Neutrophil (primary cell): ENCODE results near the gene IL12B.

Experiments
- H3K27ac ChIP-seq: fragments of 200-600 bp; sonication (generic); 2 replicates; pipeline ENCODE4 v1.5.1; 2016; ENCODE audit warnings: mild to moderate bottlenecking, moderate library complexity
- H3K27me3 ChIP-seq: fragments of 200-600 bp; sonication (generic); 2 replicates; pipeline ENCODE4 v1.6.0; 2016; ENCODE audit warnings: mild to moderate bottlenecking
- H3K36me3 ChIP-seq: fragments of 200-600 bp; sonication (generic); 2 replicates; pipeline ENCODE4 v1.5.1; 2017
- H3K4me1 ChIP-seq, 2 experiments: fragments of 200-600 bp in 1 of 2; sonication (generic) in 1 of 2; 1 replicate in 1 of 2; 2 replicates in 1 of 2; pipeline versions ENCODE4 v1.5.1 to v1.6.1; 2013 to 2016; ENCODE audit warnings: low read depth in 1 of 2, low read length in 1 of 2, mild to moderate bottlenecking in 1 of 2, moderate library complexity in 1 of 2; ENCODE audit not compliant: control insufficient read depth in 1 of 2, insufficient read depth in 1 of 2
- H3K4me3 ChIP-seq, 2 experiments: fragments of 200-600 bp in 1 of 2; sonication (generic) in 1 of 2; 1 replicate in 1 of 2; 2 replicates in 1 of 2; pipeline ENCODE4 v1.5.1; 2013 to 2016; ENCODE audit warnings: low read depth in 1 of 2, low read length in 1 of 2, mild to moderate bottlenecking in 1 of 2, moderate library complexity in 1 of 2
- H3K9me3 ChIP-seq: fragments of 200-600 bp; sonication (generic); 2 replicates; pipeline ENCODE4 v1.5.1; 2016
- TF ChIP-seq, protein P1 (sequence below): fragments of 200-600 bp; sonication (generic); IDR thresholded peaks from 2 replicates; pipeline ENCODE4 v1.5.1; 2016; ENCODE audit warnings: antibody characterized with exemption

Gene IL12B

GRCh38 chr5:159342840-159343239 is 12.6 kb upstream of the IL12B start:
- TF ChIP-seq, protein P1, sequence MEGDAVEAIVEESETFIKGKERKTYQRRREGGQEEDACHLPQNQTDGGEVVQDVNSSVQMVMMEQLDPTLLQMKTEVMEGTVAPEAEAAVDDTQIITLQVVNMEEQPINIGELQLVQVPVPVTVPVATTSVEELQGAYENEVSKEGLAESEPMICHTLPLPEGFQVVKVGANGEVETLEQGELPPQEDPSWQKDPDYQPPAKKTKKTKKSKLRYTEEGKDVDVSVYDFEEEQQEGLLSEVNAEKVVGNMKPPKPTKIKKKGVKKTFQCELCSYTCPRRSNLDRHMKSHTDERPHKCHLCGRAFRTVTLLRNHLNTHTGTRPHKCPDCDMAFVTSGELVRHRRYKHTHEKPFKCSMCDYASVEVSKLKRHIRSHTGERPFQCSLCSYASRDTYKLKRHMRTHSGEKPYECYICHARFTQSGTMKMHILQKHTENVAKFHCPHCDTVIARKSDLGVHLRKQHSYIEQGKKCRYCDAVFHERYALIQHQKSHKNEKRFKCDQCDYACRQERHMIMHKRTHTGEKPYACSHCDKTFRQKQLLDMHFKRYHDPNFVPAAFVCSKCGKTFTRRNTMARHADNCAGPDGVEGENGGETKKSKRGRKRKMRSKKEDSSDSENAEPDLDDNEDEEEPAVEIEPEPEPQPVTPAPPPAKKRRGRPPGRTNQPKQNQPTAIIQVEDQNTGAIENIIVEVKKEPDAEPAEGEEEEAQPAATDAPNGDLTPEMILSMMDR: no peak
- H3K27me3 ChIP-seq: no peaks in the 10 kb centered on the region
- peaks cover 56 to 57% of the 10 kb centered on the region in 2 experiments for H3K4me1 ChIP-seq
- peak overlapping the region; percentile 88 for H3K27ac ChIP-seq
- no peaks in the 10 kb centered on the region for H3K9me3 ChIP-seq
- H3K4me3 ChIP-seq: no peak overlapping the region
- no peaks in the 10 kb centered on the region for H3K36me3 ChIP-seq

DNA sequence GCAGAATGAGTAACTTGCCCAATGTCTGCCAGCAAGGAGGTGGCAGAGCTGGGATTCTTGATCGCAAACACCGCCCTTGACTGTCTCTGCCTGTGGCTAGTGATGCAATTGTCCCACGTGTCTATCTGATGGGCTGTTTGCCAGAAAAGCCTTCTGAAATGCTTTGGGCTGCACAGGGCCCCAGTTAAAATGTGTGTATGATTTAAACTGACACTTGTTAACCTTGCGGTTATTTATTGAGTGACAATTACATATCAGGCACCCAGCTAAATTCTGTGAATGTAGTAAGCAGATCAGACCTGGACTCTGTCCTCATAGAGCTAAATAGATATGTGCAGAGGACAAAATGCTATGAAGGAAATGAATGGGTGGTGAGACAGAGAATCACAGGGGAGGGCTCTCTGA is 11.6 kb upstream of the IL12B start:
- Histone ChIP-seq H3K27ac (peak overlapping the region; percentile 88), H3K4me3 (no peak overlapping the region), H3K4me1 (peaks cover 65 to 66% of the 10 kb centered on the region in 2 experiments), H3K36me3 (no peaks in the 10 kb centered on the region), H3K9me3 (no peaks in the 10 kb centered on the region), H3K27me3 (no peaks in the 10 kb centered on the region)
- TF ChIP-seq, protein P1: no peak

DNA sequence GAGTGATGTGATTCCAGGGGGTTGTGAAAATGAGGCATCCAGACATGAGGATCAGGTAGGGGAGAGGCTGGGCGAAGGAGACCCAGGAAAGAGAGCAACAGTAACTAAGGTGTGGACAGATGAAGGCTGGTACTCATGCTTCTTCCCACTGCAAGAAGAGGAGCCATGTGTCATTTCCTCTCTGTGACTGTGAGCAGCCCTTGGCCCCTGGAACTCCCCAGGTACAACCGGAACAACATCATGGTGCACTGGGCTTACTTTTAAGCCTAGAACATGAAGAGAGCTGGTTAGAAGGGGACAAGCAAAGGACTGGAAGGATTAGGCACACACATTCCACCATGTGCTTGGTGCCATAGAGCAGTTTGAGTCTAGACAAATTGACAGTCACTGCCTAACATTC is 10.9 kb upstream of the IL12B start:
- Histone ChIP-seq H3K36me3 (no peaks in the 10 kb centered on the region), H3K27me3 (no peaks in the 10 kb centered on the region), H3K9me3 (no peaks in the 10 kb centered on the region), H3K27ac (peak overlapping the region; percentile 88), H3K4me3 (no peak overlapping the region), H3K4me1 (peaks cover 67 to 69% of the 10 kb centered on the region in 2 experiments)
- TF ChIP-seq, protein P1: no peak

DNA sequence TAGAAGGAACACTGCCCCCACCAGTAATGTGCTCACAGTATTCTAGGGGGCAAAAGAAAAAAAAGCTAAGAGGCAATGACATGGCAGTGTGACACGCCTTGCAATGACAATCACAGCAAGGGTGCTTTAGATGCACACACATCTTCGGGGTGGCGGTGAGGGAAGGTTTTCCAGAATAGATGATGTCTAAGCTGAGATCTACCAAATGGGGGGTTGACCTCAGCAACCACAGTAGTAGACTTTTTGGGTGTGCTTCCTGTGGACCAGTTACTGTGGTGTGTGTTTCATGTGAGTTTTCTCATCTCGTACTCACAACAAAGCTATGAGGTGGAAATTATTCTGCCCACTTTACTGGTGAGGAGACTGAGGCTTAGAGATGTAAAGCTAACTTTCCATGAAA is 10.2 kb upstream of the IL12B start:
- peaks cover 66 to 68% of the 10 kb centered on the region in 2 experiments for H3K4me1 ChIP-seq

DNA sequence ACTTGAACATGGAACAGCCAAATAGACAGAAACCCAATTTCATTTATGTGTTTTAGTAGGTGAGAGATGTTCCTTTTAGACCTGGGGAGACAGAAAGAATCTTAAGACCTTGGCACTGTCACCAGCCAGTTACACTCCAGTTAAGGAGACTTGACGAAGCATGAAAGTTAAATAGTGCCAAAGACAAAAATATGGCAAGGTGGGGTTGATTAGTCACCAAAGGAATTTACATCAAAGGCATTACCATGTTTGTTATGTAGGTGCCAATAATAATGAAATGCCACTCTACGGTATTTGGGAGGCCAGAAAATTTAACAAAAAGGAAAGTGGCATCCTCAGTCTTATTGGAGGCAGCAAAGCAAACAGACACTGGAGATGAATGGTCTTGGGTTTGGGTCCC is 9.2 kb upstream of the IL12B start:
- TF ChIP-seq, protein P1: no peak
- Histone ChIP-seq H3K36me3 (no peaks in the 10 kb centered on the region), H3K4me1 (peaks cover 55 to 58% of the 10 kb centered on the region in 2 experiments), H3K4me3 (no peak overlapping the region), H3K27me3 (no peaks in the 10 kb centered on the region), H3K9me3 (no peaks in the 10 kb centered on the region), H3K27ac (no peak overlapping the region)

More for the DNA sequence above, 10.2 kb upstream of the IL12B start:
- no peak overlapping the region for H3K4me3 ChIP-seq
- no peak overlapping the region for H3K27ac ChIP-seq
- H3K27me3 ChIP-seq: no peaks in the 10 kb centered on the region
- TF ChIP-seq, protein P1: no peak
- no peaks in the 10 kb centered on the region for H3K36me3 ChIP-seq
- no peaks in the 10 kb centered on the region for H3K9me3 ChIP-seq

DNA sequence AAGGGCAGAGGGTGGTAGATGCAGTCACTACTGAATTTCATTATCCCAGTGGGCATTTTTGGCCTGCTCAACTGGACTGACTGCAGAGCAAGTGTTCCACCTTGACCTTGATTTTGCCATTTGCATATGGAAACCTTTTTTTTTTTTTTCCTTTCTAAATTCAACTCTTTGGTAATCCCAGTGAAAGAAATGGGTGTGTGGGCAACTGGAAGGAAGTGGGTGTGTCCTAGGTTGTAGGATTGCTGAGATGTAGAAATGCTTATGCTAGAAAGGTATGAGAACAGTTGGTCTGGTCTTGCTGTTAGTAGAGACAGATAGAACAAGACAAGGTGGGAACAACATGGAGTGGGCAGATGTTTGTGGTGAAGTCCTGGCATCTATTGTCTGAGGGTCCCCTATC is 7.8 kb upstream of the IL12B start:
- peak overlapping the region; percentile 65 for H3K27ac ChIP-seq
- no peak overlapping the region for H3K4me3 ChIP-seq
- TF ChIP-seq, protein P1: no peak
- peaks cover 2% of the 10 kb centered on the region for H3K27me3 ChIP-seq
- no peaks in the 10 kb centered on the region for H3K9me3 ChIP-seq
- peaks cover 42 to 45% of the 10 kb centered on the region in 2 experiments for H3K4me1 ChIP-seq
- no peaks in the 10 kb centered on the region for H3K36me3 ChIP-seq
